Nephron progenitor cell (in vitro differentiated cells): ENCODE measurements around the gene SHC2.
"Not testable (repeated sequence)": the region's sequence is repeated elsewhere in the genome, so short reads cannot be mapped to it uniquely, and the experiment has no call there.

ENCODE experiments used
- DNase-seq: peaks from one replicate; pipeline ENCODE4 v3.0.0; 2021
- H3K27ac Mint-ChIP-seq: 2 replicates; pipeline ENCODE4 v1.8.0; 2021; ENCODE audit warnings: mild to moderate bottlenecking, moderate library complexity, mixed read lengths
- H3K27me3 Mint-ChIP-seq: 2 replicates; pipeline ENCODE4 v1.8.0; 2021; ENCODE audit warnings: mild to moderate bottlenecking, low read depth, mixed read lengths; ENCODE audit not compliant: poor library complexity
- H3K36me3 Mint-ChIP-seq: 2 replicates; pipeline ENCODE4 v1.8.0; 2021; ENCODE audit warnings: low read depth, mixed read lengths
- H3K4me1 Mint-ChIP-seq: 2 replicates; pipeline ENCODE4 v1.8.0; 2021; ENCODE audit warnings: mixed read lengths
- H3K4me3 Mint-ChIP-seq: 2 replicates; pipeline ENCODE4 v1.8.0; 2021; ENCODE audit warnings: mild to moderate bottlenecking, moderate library complexity, mixed read lengths
- H3K9me3 Mint-ChIP-seq: 2 replicates; pipeline ENCODE4 v1.8.0; 2021; ENCODE audit warnings: mild to moderate bottlenecking, moderate library complexity, mixed read lengths
- TF ChIP-seq, protein P1 (sequence below): fragments of 200-600 bp; sonication (generic); IDR thresholded peaks from 2 replicates; pipeline ENCODE4 v1.5.0; 2021; ENCODE audit warnings: antibody characterized with exemption

The SHC2 gene

DNA sequence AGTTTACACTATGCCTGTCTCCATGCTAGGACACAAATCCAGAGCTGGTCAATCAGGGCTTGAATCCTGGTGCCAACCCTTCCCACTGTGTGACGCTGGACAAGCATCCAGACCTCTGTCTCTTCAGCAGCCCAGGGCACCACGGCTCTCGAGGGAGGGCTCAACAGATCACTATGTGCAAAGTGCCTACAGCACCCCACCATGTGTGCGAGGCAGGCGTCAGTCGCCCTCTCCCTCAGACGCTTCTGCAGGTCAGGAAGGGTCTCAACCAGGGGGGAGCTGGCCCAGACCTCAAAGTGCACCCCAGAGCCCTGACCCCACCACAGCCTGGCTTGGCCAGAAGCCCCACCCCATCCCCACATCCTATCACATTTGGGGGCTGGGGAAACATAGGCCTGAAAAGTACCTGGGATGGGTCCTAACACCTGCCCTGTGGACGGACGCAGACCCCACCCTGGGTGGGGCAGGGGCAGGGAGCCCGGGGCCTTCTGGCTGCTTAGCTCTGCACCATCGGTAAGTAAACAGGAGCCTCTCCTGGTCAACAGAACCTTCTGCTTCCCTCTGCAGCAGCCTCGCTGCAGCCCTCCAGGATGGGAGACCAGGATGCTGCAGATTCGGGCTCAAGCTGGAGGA, 49.0 kb downstream of the SHC2 start:
- H3K9me3 Mint-ChIP-seq = peaks cover 6% of the 10 kb centered on the region
- H3K27ac Mint-ChIP-seq = no peak overlapping the region
- DNase-seq = peak; percentile 4
- TF ChIP-seq, protein P1, sequence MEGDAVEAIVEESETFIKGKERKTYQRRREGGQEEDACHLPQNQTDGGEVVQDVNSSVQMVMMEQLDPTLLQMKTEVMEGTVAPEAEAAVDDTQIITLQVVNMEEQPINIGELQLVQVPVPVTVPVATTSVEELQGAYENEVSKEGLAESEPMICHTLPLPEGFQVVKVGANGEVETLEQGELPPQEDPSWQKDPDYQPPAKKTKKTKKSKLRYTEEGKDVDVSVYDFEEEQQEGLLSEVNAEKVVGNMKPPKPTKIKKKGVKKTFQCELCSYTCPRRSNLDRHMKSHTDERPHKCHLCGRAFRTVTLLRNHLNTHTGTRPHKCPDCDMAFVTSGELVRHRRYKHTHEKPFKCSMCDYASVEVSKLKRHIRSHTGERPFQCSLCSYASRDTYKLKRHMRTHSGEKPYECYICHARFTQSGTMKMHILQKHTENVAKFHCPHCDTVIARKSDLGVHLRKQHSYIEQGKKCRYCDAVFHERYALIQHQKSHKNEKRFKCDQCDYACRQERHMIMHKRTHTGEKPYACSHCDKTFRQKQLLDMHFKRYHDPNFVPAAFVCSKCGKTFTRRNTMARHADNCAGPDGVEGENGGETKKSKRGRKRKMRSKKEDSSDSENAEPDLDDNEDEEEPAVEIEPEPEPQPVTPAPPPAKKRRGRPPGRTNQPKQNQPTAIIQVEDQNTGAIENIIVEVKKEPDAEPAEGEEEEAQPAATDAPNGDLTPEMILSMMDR = no peak
- peaks cover 5% of the 10 kb centered on the region for H3K27me3 Mint-ChIP-seq
- no peak overlapping the region for H3K4me3 Mint-ChIP-seq
- H3K4me1 Mint-ChIP-seq = peaks cover 20% of the 10 kb centered on the region
- no peaks in the 10 kb centered on the region for H3K36me3 Mint-ChIP-seq

DNA sequence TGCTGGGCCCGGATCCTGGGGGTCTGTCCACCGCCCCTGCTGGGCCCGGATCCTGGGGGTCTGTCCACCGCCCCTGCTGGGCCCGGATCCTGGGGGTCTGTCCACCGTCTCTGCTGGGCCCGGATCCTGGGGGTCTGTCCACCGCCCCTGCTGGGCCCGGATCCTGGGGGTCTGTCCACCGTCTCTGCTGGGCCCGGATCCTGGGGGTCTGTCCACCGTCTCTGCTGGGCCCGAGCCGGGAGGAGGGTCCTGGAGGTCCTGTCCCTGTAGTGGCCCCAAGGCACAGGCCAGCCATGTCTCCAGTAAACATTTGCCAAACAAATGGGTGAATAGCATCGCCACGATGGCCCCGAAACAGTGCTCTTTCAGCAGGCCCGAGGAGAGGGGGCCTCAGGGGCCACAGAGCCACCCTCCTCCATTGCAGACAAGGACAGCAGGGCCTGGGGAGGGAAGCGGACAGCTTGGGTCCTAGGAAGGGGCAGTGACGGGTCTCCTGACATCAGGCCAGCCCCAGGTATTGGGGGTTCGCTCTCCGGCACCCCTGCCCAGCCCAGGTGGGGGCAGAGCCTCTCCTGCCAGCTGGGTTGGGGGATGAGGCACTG, 49.6 kb downstream of the SHC2 start:
- not testable (repeated sequence) for H3K27me3 Mint-ChIP-seq, H3K4me3 Mint-ChIP-seq, H3K9me3 Mint-ChIP-seq, H3K27ac Mint-ChIP-seq, H3K36me3 Mint-ChIP-seq
- peak; percentile 1 for DNase-seq
- peaks cover 24% of the 10 kb centered on the region for H3K4me1 Mint-ChIP-seq

DNA sequence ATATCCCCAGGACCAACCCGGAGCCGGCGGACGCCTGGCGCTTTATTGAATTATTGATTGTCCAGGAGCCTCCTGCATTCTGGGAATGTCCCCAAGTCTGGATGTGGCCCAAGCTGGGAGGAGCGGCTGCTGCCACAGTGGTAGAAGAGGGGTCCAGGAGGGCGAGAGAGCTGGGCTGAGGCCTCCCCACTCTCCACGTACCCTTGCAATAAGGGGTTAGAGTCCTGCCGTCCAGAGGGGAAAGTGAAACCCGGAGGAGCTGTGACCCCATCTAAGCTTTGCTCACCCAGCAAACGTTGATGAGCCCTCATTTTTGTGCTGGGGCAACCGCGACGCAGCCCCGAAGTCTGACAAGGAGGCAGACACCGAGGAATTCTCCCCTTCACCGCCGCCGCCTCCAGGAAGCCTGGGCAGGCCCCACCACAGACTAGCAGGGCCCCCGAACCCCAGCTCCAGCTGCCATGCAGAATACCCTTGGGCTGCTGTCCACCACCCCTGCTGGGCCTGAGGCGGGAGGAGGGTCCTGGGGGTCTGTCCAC, 50.5 kb downstream of the SHC2 start:
- TF ChIP-seq, protein P1 = no peak
- no peaks in the 10 kb centered on the region for H3K36me3 Mint-ChIP-seq
- peaks cover 5% of the 10 kb centered on the region for H3K27me3 Mint-ChIP-seq
- H3K4me3 Mint-ChIP-seq = no peak overlapping the region
- H3K27ac Mint-ChIP-seq = no peak overlapping the region
- peaks cover 33% of the 10 kb centered on the region for H3K4me1 Mint-ChIP-seq
- no peak for DNase-seq
- H3K9me3 Mint-ChIP-seq = peaks cover 6% of the 10 kb centered on the region

DNA sequence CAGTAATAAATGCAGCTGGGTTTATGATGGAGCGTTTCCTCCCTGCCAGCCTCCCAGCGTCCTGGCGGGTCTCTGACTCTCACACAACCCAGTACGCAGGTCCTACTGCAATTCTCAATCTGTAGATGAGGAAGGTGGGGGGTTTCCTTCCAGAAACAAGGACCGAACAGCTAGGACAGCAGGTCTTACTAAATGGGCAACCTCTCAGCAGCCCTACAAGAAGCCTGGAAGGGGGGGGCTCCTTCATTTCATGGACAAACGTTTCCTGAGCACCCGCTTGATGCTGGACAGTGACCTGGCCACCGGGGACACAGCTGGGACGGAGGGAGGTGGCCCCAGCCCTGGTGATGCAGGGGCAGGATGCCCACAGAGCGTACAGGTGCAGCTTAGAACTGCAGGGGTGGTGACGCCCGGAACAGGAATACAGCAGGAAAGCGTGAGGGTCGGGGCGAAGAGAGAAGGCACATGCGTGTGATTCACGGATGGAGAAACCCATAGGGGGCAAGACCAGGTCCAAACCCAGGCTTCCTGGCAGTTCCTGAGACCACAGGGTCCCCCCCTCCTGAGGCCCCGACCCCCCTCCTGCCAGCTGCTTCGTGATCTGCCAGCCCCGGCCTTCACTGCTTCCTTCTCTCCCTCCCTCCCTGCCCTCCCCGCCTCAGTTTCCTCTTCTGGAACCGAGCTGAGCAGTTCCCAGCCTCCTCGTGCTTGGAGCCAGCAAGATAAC, 51.2 kb downstream of the SHC2 start:
- Mint-ChIP-seq H3K27ac (peak overlapping the region; percentile 85), H3K4me1 (peaks cover 37% of the 10 kb centered on the region), H3K4me3 (peak overlapping the region; percentile 90), H3K27me3 (peaks cover 5% of the 10 kb centered on the region), H3K36me3 (no peaks in the 10 kb centered on the region), H3K9me3 (peaks cover 6% of the 10 kb centered on the region)
- no peak for DNase-seq
- TF ChIP-seq, protein P1 = no peak

DNA sequence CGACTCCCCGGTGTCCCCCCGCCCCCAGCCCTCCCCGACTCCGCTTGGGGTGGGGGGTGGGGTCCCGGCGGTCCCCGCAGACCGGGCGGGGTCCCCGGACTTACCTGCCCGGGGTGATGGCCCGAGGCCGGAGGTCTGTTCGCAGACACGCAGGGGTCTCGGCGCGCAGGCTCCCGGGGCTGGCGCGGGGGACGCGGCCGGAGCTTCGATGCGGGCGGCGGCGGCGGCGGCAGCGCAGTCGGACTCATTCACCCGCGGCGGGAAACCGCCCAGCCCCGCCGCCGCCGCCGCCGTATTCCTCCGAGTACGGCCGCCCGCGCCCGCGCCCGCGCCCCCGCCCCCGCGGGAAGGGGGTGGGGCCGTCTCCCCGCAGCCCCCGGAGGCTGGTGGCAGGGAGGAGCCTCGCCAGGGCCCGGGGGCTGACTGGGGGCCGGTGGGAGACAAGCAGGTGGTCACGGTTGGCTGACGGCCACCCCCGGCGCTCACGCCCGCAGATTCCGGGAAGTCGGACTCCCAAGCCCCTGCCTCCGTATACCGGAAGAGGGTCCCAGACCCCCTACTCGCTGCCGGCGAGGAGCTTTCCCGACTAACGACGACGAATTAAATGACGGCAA, 51.8 kb downstream of the SHC2 start, which contains the start of gene C2CD4C:
Gene C2CD4C, minus strand, starts transcription at position 246 of the 614 bp plus-strand sequence. CDS start 786 bp downstream, outside the sequence.
- DNase-seq = peak; percentile 80
- Mint-ChIP-seq H3K4me1 (peaks cover 37% of the 10 kb centered on the region), H3K36me3 (no peaks in the 10 kb centered on the region), H3K4me3 (peak within 1 kb of the TSS; percentile 90), H3K9me3 (peaks cover 6% of the 10 kb centered on the region), H3K27ac (peak within 1 kb of the TSS; percentile 85), H3K27me3 (peaks cover 5% of the 10 kb centered on the region)
- TF ChIP-seq, protein P1 = no peak

DNA sequence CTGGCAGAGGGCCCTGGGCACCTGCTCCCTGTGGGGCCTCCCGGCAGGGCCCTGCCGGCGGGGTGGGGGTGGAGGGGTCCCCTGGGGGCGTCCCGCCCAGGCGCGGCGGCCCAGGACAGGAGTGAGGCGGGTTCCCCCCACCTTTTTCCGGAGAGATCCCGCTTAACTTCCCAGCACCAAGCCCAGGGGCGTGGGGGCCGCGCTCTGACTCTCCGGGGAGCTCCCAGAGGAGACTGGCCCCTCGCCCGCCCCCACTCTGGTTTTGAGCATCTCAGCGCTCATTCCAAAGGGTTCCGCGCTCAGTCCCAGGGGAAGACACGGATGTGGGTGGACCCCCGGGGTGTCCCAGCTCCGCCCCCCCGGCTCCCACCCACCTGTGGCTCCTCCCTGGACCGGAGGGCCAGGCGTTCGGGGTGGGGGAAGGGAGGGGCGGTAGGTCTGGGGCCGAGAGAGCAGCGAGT, 52.4 kb downstream of the SHC2 start:
- H3K27me3 Mint-ChIP-seq = peaks cover 5% of the 10 kb centered on the region
- TF ChIP-seq, protein P1 = no peak
- peak overlapping the region; percentile 62 for H3K4me3 Mint-ChIP-seq
- H3K4me1 Mint-ChIP-seq = peaks cover 40% of the 10 kb centered on the region
- peak; percentile 48 for DNase-seq
- H3K9me3 Mint-ChIP-seq = peaks cover 6% of the 10 kb centered on the region
- H3K27ac Mint-ChIP-seq = no peak overlapping the region
- no peaks in the 10 kb centered on the region for H3K36me3 Mint-ChIP-seq
